Vagina (tissue), 2 donors: ENCODE measurements around the gene NDUFV2.

Experiments
- CTCF ChIP-seq, 3 experiments: fragments of 450-650 bp in 2 of 3; fragments of 200-600 bp in 1 of 3; sonication (generic) in 1 of 3; IDR thresholded peaks; one replicate each; pipeline ENCODE4 v1.5.1; 2017 to 2019; ENCODE audit warnings: antibody characterized with exemption in 3 of 3, mild to moderate bottlenecking in 2 of 3, moderate library complexity in 2 of 3
- POLR2A ChIP-seq, 2 donors: fragments of 450-650 bp; IDR thresholded peaks; one replicate each; pipeline ENCODE4 v1.6.1; 2017; ENCODE audit warnings: antibody characterized with exemption in 2 of 2, mild to moderate bottlenecking in 2 of 2, moderate library complexity in 2 of 2

- TF ChIP-seq POLR2A (IDR thresholded peaks at IDR 0.05) (no peak), CTCF (IDR thresholded peaks at IDR 0.05) (no peak)
Observed at GRCh38 chr18:9150121-9150520, 47.6 kb downstream of the NDUFV2 start.
